Osteoblast (primary cell): ENCODE data around the gene CD5L. TPM values are rescaled to one million over a fixed set of nuclear protein-coding genes. Genes with fewer than 3 reads are reported as not detected.

Experiments
- DNase-seq: peaks from one replicate; pipeline ENCODE4 v3.0.0; 2011; ENCODE audit warnings: low spot score, mixed read lengths; ENCODE audit not compliant: insufficient read length; ENCODE audit errors: missing footprints
- H2AFZ ChIP-seq: 2 replicates; pipeline ENCODE4 v1.6.0; 2011; ENCODE audit warnings: mild to moderate bottlenecking, low read length
- H3K27ac ChIP-seq: 2 replicates; pipeline ENCODE4 v1.5.1; 2011; ENCODE audit warnings: mild to moderate bottlenecking, low read depth, low read length, moderate library complexity
- H3K27me3 ChIP-seq: 2 replicates; pipeline ENCODE4 v1.6.0; 2012; ENCODE audit warnings: mild to moderate bottlenecking, control low read depth, inconsistent platforms, low read length, moderate library complexity; ENCODE audit not compliant: insufficient read depth
- H3K36me3 ChIP-seq: 2 replicates; pipeline ENCODE4 v1.5.1; 2011; ENCODE audit warnings: mild to moderate bottlenecking, low read length, control low read depth, moderate library complexity; ENCODE audit not compliant: insufficient read depth
- H3K4me1 ChIP-seq: 2 replicates; pipeline ENCODE4 v1.5.1; 2011; ENCODE audit warnings: mild to moderate bottlenecking, low read length, control low read depth, moderate library complexity; ENCODE audit not compliant: insufficient read depth
- H3K4me2 ChIP-seq: 2 replicates; pipeline ENCODE4 v1.6.0; 2011; ENCODE audit warnings: mild to moderate bottlenecking, low read length; ENCODE audit not compliant: insufficient read depth
- H3K4me3 ChIP-seq: fragments of 200-600 bp; sonication (generic); 3 replicates; pipeline ENCODE4 v1.5.1; 2012; ENCODE audit warnings: mild to moderate bottlenecking, low read length, inconsistent platforms; ENCODE audit not compliant: insufficient read depth
- H3K79me2 ChIP-seq: 2 replicates; pipeline ENCODE4 v1.6.0; 2012; ENCODE audit warnings: mild to moderate bottlenecking, low read length, control low read depth, inconsistent platforms; ENCODE audit not compliant: insufficient read depth
- H3K9me3 ChIP-seq: 2 replicates; pipeline ENCODE4 v1.5.1; 2011; ENCODE audit warnings: low read depth, low read length, control low read depth
- H4K20me1 ChIP-seq: 2 replicates; pipeline ENCODE4 v1.6.0; 2012; ENCODE audit warnings: mild to moderate bottlenecking, low read length, control low read depth; ENCODE audit not compliant: insufficient read depth
- total RNA-seq: library from RNA; depleted of rRNA; stranded (reverse); fragments of >200 nt; gene quantifications from 2 replicates; pipeline ENCODE4 v1.2.3, GENCODE V29; 2012
- TF ChIP-seq, protein P1 (sequence below): IDR thresholded peaks from 2 replicates; pipeline ENCODE4 v1.5.1; 2011; ENCODE audit warnings: mild to moderate bottlenecking, low read depth, low read length, moderate library complexity; ENCODE audit errors: extremely low read depth

Gene CD5L
- total RNA-seq, 1 donor: not detected

DNA sequence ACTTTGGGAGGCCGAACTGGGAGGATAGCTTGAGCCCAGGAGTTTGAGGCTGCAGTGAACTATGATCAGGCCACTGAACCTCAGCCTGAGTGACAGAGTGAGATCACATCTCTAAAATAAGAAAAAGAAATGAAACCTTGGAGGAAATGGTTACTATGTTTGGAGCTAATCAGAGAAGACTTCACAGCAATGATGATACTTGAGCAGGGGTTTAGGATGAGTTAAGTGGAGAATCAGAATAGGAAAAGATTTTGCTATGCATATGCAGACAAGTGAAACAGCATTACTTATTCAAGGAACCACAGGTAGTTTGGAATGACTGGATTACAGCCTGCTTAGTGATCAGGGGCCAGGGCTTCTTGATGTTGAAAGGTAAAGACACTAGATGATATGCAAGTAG lies 1.3 kb upstream of the CD5L start:
- Histone ChIP-seq H3K4me1 (no peaks in the 10 kb centered on the region), H3K27me3 (no peaks in the 10 kb centered on the region), H3K4me3 (no peak overlapping the region), H4K20me1 (no peaks in the 10 kb centered on the region), H3K4me2 (no peak overlapping the region), H3K27ac (no peak overlapping the region), H3K9me3 (no peaks in the 10 kb centered on the region), H3K36me3 (no peaks in the 10 kb centered on the region), H2AFZ (no peak overlapping the region), H3K79me2 (no peaks in the 10 kb centered on the region)
- TF ChIP-seq, protein P1, sequence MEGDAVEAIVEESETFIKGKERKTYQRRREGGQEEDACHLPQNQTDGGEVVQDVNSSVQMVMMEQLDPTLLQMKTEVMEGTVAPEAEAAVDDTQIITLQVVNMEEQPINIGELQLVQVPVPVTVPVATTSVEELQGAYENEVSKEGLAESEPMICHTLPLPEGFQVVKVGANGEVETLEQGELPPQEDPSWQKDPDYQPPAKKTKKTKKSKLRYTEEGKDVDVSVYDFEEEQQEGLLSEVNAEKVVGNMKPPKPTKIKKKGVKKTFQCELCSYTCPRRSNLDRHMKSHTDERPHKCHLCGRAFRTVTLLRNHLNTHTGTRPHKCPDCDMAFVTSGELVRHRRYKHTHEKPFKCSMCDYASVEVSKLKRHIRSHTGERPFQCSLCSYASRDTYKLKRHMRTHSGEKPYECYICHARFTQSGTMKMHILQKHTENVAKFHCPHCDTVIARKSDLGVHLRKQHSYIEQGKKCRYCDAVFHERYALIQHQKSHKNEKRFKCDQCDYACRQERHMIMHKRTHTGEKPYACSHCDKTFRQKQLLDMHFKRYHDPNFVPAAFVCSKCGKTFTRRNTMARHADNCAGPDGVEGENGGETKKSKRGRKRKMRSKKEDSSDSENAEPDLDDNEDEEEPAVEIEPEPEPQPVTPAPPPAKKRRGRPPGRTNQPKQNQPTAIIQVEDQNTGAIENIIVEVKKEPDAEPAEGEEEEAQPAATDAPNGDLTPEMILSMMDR: no peak
- no peak for DNase-seq

DNA sequence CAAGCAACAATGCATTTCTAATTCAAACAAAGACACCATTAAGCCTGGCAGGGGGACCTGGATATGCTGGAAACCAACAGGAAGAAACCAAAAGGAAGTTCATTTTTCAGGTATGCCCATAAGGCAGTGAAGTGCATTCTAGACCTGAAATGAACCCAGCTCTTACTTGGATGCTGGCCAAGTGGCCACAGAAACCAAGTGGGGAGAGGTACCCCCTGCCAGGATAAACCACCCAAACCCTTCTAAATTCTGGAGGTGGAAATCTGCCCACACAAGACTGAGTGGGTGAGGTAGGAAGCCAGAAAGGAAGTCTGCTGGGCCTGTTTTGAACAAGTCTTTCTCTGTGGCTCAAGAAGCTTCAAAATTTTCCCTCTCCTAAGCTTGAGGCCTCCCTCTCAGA lies 2.6 kb downstream of the CD5L start:
- Histone ChIP-seq H3K27me3 (no peaks in the 10 kb centered on the region), H3K9me3 (no peaks in the 10 kb centered on the region), H4K20me1 (no peaks in the 10 kb centered on the region), H3K27ac (no peak overlapping the region), H3K79me2 (no peaks in the 10 kb centered on the region), H3K4me3 (no peak overlapping the region), H2AFZ (no peak overlapping the region), H3K4me2 (no peak overlapping the region), H3K36me3 (no peaks in the 10 kb centered on the region), H3K4me1 (no peaks in the 10 kb centered on the region)
- TF ChIP-seq, protein P1: no peak
- no peak for DNase-seq

DNA sequence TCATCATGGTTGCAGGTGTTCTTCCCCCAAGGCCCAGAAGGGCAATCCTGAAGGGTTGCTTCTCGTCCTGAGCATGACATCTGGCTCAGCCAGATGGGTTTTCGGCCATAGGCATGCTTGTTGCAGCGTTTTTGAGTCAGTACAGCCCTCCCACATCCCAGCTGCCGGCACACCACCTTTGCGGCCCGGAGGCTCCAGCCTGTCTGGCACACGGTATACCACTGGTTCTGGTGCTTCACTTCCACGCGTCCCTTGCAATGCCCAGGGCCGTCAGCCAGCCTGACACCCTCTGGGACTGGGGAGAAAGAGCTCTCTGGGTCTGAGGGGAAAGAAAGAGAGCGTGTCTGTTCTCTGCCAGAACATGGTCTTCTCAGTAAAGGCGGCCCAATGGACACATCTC lies 7.2 kb downstream of the CD5L start:
- H4K20me1 ChIP-seq: no peaks in the 10 kb centered on the region
- no peak overlapping the region for H3K4me3 ChIP-seq
- no peaks in the 10 kb centered on the region for H3K79me2 ChIP-seq
- no peaks in the 10 kb centered on the region for H3K9me3 ChIP-seq
- no peak overlapping the region for H3K27ac ChIP-seq
- H3K4me1 ChIP-seq: no peaks in the 10 kb centered on the region
- H2AFZ ChIP-seq: no peak overlapping the region
- H3K4me2 ChIP-seq: no peak overlapping the region
- H3K36me3 ChIP-seq: no peaks in the 10 kb centered on the region
- no peak for DNase-seq
- H3K27me3 ChIP-seq: no peaks in the 10 kb centered on the region
- TF ChIP-seq, protein P1: no peak

DNA sequence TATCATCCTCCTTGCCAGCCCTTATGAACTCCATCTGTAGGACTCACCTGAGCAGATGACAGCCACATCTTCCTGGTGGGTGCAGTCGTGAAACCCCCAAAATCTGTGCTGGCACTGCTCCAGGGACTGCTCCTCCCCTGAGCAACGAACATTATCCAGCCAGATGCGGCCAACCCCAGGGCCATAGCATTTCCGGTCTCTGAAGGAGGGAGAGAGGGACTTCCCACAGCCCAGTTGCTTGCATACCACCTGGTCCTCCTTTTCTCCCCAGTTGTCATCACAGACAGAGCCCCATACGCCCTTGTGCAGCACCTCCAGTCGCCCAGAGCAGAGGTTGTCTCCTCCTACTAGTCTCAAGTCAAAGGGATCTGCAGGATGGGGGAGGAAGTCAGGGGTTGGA lies 8.5 kb downstream of the CD5L start:
- H3K4me2 ChIP-seq: no peak overlapping the region
- no peaks in the 10 kb centered on the region for H3K79me2 ChIP-seq
- no peaks in the 10 kb centered on the region for H3K4me1 ChIP-seq
- no peaks in the 10 kb centered on the region for H3K27me3 ChIP-seq
- no peak overlapping the region for H3K4me3 ChIP-seq
- H3K36me3 ChIP-seq: no peaks in the 10 kb centered on the region
- peak; percentile 62 for DNase-seq
- no peaks in the 10 kb centered on the region for H4K20me1 ChIP-seq
- H2AFZ ChIP-seq: no peak overlapping the region
- H3K9me3 ChIP-seq: no peaks in the 10 kb centered on the region
- no peak overlapping the region for H3K27ac ChIP-seq
- TF ChIP-seq, protein P1: no peak
